Fibroblast of the conjunctiva (primary cell): Measurements from ENCODE around the gene ZSCAN1.
A peak's percentile ranks its signal among the peaks of the same experiment; 100 is the strongest.

Experiments
- DNase-seq: peaks from one replicate; pipeline ENCODE4 v3.0.0-alpha.2; 2010; ENCODE audit warnings: low read depth

The ZSCAN1 gene

GRCh38 chr19:58040751-58041525 is 7.1 kb downstream of the ZSCAN1 start:
- no peak for DNase-seq

- DNase-seq, result no peak
Measured at GRCh38 chr19:58042495-58043340, 8.9 kb downstream of the ZSCAN1 start.

- DNase-seq, result no peak
Measured at GRCh38 chr19:58044391-58044790, 10.6 kb downstream of the ZSCAN1 start.

- no peak for DNase-seq
Measured at GRCh38 chr19:58044886-58045285, 11.1 kb downstream of the ZSCAN1 start.

- DNase-seq, result no peak
Measured at GRCh38 chr19:58045411-58046050, 11.7 kb downstream of the ZSCAN1 start.

GRCh38 chr19:58046856-58047255 is 13.0 kb downstream of the ZSCAN1 start:
- DNase-seq, result no peak

GRCh38 chr19:58047672-58048071 is 13.8 kb downstream of the ZSCAN1 start:
- no peak for DNase-seq

- DNase-seq, result no peak
Measured at GRCh38 chr19:58052256-58052655, 18.4 kb downstream of the ZSCAN1 start.

- no peak for DNase-seq
Measured at GRCh38 chr19:58053480-58054156, 19.8 kb downstream of the ZSCAN1 start.

- DNase-seq, result no peak
Measured at GRCh38 chr19:58054901-58055874, 21.4 kb downstream of the ZSCAN1 start.

GRCh38 chr19:58056261-58056660 is 22.4 kb downstream of the ZSCAN1 start:
- no peak for DNase-seq

- no peak for DNase-seq
Measured at GRCh38 chr19:58056861-58057260, 23.0 kb downstream of the ZSCAN1 start.

- no peak for DNase-seq
Measured at GRCh38 chr19:58058467-58058866, 24.6 kb downstream of the ZSCAN1 start.

- peak; percentile 65 for DNase-seq
Measured at GRCh38 chr19:58059003-58059670, 25.3 kb downstream of the ZSCAN1 start, which contains the start of gene ZNF135. TSS of gene ZNF135 (plus strand) at chr19:58059282. CDS start at chr19:58060003, 721 bp downstream.

- DNase-seq, result no peak
Measured at GRCh38 chr19:58059671-58060078, 25.9 kb downstream of the ZSCAN1 start.

GRCh38 chr19:58060231-58060630 is 26.4 kb downstream of the ZSCAN1 start:
- DNase-seq, result no peak

- no peak for DNase-seq
Measured at GRCh38 chr19:58063712-58064111, 29.9 kb downstream of the ZSCAN1 start.

- no peak for DNase-seq
Measured at GRCh38 chr19:58067240-58067912, 33.6 kb downstream of the ZSCAN1 start.

GRCh38 chr19:58079792-58080191 is 46.0 kb downstream of the ZSCAN1 start:
- no peak for DNase-seq

GRCh38 chr19:58083021-58083420 is 49.2 kb downstream of the ZSCAN1 start:
- no peak for DNase-seq
